CD4-positive, alpha-beta T cell treated with Interleukin-6 at 100 ng/mL for 8 hours (primary cell): ENCODE data around the gene FRMD4B.

ENCODE experiments used
- DNase-seq: peaks from one replicate; pipeline ENCODE4 v3.0.0-alpha.2; 2020; ENCODE audit warnings: mixed read lengths, low spot score

FRMD4B gene

GRCh38 chr3:69203631-69204314, 182.1 kb downstream of the FRMD4B start:
- DNase-seq: no peak

GRCh38 chr3:69201658-69202057, 184.2 kb downstream of the FRMD4B start:
- no peak for DNase-seq

DNA sequence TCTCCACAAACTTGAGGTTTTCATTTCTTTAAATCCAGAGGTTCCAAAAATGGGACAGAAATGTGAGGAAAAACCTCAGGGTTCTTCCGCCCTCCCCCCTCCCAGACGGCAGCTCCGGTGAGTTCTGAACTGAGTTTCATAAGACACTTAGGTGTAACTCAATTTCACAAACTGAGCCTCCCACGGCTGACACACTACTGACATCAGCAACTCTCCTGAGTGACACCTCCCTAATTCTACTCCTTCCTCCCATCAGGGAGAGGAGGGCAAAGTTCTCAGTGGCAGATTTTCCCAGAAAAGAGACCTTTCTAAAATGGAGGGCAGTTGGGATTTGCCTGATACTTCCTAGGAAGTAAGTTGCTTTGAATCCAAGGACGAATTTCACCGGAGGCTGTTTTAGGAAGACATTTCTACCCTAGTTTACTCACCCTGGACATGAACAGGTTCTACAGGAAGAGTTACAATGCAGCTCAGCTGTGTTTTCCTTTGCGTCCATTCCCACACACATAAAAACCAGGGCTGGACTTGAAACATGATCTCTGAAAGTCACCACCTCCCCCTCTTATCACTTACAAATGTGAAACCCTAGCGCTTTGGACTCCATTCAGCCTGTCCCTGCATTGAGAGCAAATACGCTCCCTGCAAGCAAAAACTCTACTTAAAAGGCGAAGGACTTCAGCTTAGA, 185.4 kb downstream of the FRMD4B start:
- DNase-seq: peak; percentile 28

DNA sequence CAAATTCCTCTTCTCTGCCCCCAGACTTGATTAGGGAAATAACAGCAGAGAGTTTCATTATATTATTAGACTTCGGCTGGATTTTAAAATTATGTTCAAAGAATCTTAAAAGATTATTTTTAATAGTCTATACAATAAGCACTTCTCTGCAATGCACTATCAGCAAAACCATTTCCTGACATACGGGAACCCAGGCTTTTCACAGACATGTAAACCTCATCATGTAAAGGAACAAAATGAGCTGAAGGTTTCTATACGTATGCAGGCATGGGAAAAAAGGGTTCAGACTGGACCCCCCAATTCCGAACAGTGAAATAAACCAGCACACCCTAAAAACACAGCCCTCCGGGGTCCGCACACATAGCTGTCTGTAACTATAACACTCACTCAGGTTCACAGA, 185.9 kb downstream of the FRMD4B start:
- peak; percentile 24 for DNase-seq

GRCh38 chr3:69197922-69198530, 187.9 kb downstream of the FRMD4B start:
- peak; percentile 76 for DNase-seq

DNA sequence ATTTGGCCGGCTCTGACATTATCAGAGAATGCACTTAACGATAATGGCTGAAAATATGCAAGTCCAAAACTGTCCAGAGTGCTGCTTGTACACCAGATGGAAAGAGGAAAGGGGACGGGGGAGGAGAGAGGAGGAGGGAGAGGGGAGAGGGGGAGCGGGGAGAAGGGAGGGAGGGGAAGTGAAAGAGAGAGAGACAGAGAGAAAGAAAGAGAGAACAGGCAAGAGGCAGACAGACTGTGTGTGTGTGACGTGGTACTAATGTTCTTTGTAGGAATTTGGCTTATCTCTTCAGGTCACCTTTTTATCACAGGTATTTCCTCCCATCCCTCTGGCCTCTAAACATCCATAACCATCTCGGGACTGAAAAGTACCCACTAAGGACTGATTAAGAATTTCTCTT, 188.4 kb downstream of the FRMD4B start:
- DNase-seq: no peak

DNA sequence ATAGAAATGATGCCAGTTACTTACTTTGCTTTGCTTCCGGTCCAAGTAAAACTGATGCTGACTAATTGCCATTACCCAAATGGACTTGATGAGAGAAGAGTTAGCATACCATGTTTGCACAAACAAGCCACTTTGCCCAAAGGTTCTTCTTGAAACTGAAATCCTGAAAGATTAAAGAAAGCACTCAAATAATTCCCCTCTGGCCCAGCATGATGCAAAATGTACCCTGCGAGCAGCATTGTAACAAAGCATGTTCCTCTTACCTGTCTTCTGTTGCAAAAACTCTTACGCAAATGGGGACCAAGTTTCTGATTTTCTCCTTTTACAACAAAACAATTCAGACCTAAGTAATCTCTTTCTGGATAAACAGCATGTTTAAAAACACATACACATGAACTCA, 189.0 kb downstream of the FRMD4B start:
- no peak for DNase-seq

DNA sequence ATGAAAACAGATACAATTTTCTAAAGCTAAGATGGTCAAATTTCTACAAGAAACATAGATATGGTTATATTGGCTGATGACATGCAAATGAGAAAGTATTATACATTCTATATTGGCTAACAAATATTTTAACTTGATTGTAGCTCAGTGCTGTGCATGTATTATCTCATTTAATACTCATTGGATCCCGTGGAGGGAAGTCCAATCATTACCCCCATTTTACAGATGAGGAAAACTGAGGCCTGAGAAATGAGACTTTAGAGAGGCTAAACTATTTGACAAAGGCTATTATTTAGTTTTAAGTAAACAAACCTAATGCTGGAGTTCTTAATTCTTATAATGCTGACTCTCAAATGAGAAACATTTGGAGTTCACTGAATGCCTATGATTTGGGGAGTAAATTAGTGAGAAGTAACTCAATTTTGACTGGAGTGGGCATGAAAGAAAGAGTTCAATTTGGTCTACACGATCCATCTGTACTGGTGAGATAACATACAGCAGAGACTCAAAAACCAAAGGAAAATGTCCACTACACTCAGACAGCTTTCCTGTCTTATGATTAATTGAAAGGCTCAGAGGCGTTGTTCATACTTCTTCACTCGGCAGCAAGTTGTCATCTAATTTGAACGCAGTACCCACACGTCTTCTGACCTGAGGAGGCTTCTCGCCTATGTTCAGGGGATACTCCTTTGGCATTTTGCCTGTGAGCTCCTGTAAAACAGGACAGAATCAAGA, 191.3 kb downstream of the FRMD4B start:
- DNase-seq: no peak

DNA sequence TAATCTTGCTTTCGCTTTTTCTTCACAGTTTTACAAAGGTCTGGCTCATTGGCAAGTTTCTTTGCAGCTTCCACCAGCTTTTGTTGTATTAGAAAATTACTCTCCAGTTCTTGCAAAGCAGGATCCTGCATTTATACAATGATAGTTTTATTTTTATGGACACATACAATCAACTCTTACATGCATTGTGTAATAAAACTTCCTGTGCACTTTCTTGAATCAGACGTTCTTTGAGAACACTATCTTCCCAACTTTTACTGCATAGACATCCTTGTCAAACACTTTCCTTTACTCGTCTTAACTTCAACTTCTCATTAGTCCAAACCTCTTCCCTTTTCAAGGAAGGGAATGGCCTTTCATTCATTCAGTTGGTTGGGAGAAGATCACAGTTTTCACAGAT, 192.1 kb downstream of the FRMD4B start:
- no peak for DNase-seq

- DNase-seq: no peak
Measured at GRCh38 chr3:69191516-69191915, 194.4 kb downstream of the FRMD4B start.

GRCh38 chr3:69189487-69189886, 196.4 kb downstream of the FRMD4B start:
- no peak for DNase-seq

DNA sequence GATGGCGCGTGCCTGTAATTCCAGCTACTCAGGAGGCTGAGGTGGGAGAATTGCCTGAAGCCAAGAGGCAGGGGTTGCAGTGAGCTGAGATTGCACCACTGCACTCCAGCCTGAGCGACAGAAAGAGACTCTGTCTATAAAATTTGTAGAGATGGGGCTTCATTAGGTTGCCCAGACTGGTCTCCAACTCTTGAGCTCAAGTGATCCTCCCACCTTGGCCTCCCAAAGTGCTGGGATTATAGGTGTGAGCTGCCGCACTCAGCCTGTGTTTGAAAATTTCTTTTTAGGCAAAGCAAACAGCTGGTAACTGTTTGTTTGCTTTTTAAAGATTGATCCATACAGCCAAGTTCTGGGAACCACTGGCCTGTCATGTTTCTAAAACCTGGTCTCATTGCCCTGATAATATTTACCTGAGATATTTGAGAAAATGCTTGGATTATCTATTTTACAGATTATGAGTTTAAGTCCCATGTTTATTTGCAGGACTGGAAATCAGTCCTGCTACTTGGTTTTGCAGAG, 199.3 kb downstream of the FRMD4B start:
- no peak for DNase-seq

DNA sequence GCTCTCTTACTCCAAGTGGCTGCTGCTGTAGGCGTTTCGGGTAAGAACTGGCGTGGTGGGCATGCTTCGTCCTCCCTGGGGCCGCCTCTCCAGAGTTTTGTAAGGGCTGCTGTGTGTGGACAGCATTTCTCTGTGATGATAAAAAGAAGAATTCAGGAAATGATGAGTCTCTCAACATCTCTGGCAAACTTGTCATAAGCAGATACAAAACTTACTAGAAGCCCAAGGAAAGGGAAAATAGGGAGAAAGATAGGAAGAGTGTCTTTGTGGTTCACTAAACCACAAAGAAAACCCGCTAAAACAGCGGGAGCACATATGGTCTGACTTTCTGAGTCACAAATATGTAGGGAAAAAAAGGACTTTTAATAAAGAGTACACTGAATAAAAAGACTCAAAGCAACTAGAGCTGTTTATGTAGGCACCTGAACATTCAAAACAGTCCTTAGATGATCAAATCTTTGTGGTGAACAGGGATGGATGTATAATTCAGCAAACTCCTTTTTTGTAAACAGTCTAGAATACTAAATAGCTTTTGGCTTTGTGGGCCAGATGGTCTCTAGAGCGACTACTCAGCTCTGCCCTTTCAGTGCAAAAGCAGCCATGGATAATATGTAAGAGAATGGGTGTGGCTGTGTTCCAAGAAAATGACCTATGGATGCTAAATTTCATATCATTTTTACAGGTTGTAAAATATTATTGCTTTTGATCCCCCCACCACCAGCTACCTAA, 203.1 kb downstream of the FRMD4B start:
- no peak for DNase-seq

GRCh38 chr3:69181592-69182211, 204.2 kb downstream of the FRMD4B start:
- no peak for DNase-seq

DNA sequence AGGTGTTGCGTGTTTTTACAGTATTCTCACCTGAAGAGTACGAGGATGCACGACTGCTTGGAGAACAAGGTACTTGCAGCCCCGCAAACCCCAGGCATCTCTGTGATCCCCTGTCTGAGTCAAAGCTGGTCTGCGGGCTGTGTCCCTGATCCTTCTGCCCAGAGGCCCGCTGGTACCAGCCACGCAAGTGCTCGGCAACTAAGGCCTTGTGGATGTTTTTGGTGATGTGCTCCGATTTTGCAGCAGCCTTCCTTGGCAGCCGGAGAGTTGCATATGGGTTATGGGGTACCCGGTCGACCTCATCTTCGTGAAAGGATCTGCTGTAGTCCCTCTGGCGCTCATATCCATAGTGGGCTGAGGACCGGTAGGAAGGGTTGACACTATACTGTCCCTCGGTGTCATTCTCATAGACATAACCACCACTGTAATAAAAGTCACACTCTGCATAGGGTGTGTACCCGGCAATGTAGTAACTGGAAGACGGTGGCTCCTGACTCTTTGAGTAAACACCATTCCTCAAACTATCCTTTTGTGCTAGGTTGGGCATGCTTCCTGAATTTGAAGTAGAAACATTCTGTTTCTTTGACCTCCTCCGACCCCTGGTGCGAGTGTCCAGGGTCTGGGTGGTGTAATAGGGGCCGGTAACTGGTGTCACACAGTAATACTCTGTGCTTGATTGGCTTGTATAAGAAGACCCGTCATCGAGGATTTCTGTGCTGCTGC, 204.9 kb downstream of the FRMD4B start:
- DNase-seq: no peak

DNA sequence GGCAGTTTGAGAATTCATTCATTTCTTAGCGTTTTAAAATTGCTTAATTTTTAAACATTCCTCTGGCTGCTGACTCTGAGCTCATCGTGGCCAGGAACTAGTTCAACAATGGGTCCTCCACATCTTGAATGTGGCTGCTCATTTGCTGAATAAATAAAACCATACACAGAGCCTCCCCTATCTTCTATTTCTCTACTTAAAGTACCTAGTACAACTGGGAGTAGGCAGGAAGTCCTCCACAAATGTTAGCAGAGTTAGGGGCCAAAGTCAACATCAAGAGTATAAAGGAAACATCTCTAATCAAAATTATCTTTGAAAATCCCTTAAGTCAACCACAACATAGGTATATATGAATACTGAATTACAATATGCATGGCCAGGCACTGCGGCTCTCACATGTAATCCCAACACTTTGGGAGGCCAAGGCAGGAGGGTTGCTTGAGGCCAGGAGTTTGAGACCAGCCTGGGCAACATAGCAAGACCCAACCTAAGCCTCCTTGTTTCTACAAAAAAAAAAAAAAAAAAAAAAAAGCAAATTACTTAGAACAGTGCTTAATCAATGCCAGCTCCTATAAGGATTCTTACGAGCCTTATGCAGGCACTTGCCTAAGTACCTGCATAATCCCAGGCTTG, 206.0 kb downstream of the FRMD4B start:
- no peak for DNase-seq

- no peak for DNase-seq
Measured at GRCh38 chr3:69178838-69179739, 206.8 kb downstream of the FRMD4B start.

DNA sequence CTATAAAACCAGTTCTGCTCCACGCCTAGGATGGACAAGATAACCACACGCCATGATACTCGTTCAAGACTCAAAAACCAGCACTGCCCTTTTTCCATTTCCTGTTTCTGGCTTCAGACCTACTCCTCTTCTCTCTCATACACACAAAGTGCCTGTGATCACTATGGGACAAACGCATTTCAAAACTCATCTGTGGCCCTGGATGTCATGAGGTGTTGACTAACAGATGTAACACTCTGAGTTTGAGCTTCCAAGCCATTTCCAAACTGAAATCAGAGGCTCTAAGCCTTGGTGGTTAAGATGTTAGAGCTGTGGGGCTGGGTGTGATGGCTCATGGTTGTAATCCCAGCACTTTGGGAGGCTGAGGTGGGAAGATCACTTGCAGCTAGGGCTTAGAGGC, 207.8 kb downstream of the FRMD4B start:
- DNase-seq: no peak
